Measurements from ENCODE around the gene PRKCA. TPM values are rescaled to one million over a fixed set of nuclear protein-coding genes. Genes with fewer than 3 reads are reported as not detected.

The PRKCA gene
- total RNA-seq, 4 donors from 2014 or later = 55.8 to 90.7 (median 66.7) TPM

- Histone ChIP-seq H3K4me1 (peaks cover 0 to 12% (median 5%) of the 10 kb centered on the region in 4 donors), H3K9me3 (no peaks in the 10 kb centered on the region), H3K27me3 (no peaks in the 10 kb centered on the region), H3K36me3 (no peaks in the 10 kb centered on the region), H3K27ac (no peak overlapping the region), H3K4me3 (no peak overlapping the region)
- DNase-seq (ENCODE audit: low spot score in 2 of 2) = no peak
- 61 to 75% methylated on average over 10 of the region's 10 CpGs for WGBS, 2 donors
- no peak for TF ChIP-seq EP300 (IDR thresholded peaks at IDR 0.05)
- TF ChIP-seq POLR2A (IDR thresholded peaks at IDR 0.05) = no peak
- TF ChIP-seq CTCF (IDR thresholded peaks at IDR 0.05) = no peak
Observed at GRCh38 chr17:66423056-66423955, 120.9 kb downstream of the PRKCA start.

- WGBS, 2 donors = 88 to 91% methylated on average over 12 of the region's 12 CpGs
- peaks cover 0 to 28% (median 13%) of the 10 kb centered on the region in 4 donors for H3K4me1 ChIP-seq
- TF ChIP-seq CTCF (IDR thresholded peaks at IDR 0.05) (no peak), POLR2A (IDR thresholded peaks at IDR 0.05) (no peak), EP300 (IDR thresholded peaks at IDR 0.05) (no peak)
Observed at GRCh38 chr17:66425756-66426396, 123.5 kb downstream of the PRKCA start.

GRCh38 chr17:66426397-66427033, 124.1 kb downstream of the PRKCA start:
- 69 to 75% methylated on average over 6 of the region's 6 CpGs for WGBS, 2 donors
- no peak for TF ChIP-seq CTCF (IDR thresholded peaks at IDR 0.05)
- no peak for TF ChIP-seq EP300 (IDR thresholded peaks at IDR 0.05)
- no peak for TF ChIP-seq POLR2A (IDR thresholded peaks at IDR 0.05)
- Histone ChIP-seq H3K9me3 (no peaks in the 10 kb centered on the region), H3K27ac (no peak overlapping the region), H3K4me1 (peaks cover 0 to 27% (median 18%) of the 10 kb centered on the region in 4 donors), H3K4me3 (no peak overlapping the region), H3K27me3 (no peaks in the 10 kb centered on the region), H3K36me3 (no peaks in the 10 kb centered on the region)
- DNase-seq (ENCODE audit: low spot score in 2 of 2) = no peak

More at GRCh38 chr17:66425756-66426396, 123.5 kb downstream of the PRKCA start:
- Histone ChIP-seq H3K27ac (no peak overlapping the region), H3K27me3 (no peaks in the 10 kb centered on the region), H3K9me3 (no peaks in the 10 kb centered on the region), H3K4me3 (no peak overlapping the region), H3K36me3 (no peaks in the 10 kb centered on the region)
- DNase-seq (ENCODE audit: low spot score in 2 of 2) = no peak

- WGBS, 2 donors = 97 to 98% methylated on average over 3 of the region's 3 CpGs
- DNase-seq (ENCODE audit: low spot score in 2 of 2) = no peak
- no peaks in the 10 kb centered on the region for H3K36me3 ChIP-seq
- no peak overlapping the region for H3K27ac ChIP-seq
- H3K9me3 ChIP-seq = no peaks in the 10 kb centered on the region
- TF ChIP-seq CTCF (IDR thresholded peaks at IDR 0.05) = no peak
- TF ChIP-seq EP300 (IDR thresholded peaks at IDR 0.05) = no peak
- no peak for TF ChIP-seq POLR2A (IDR thresholded peaks at IDR 0.05)
- no peaks in the 10 kb centered on the region for H3K27me3 ChIP-seq
- peaks cover 0 to 29% (median 21%) of the 10 kb centered on the region in 4 donors for H3K4me1 ChIP-seq
- H3K4me3 ChIP-seq = no peak overlapping the region
Observed at GRCh38 chr17:66427134-66427533, 124.7 kb downstream of the PRKCA start.
